Keratinocyte (primary cell): Measurements from ENCODE around the gene SLC25A19. TPM values are rescaled to one million over a fixed set of nuclear protein-coding genes. Genes with fewer than 3 reads are reported as not detected.

Source experiments
- DNase-seq: peaks from one replicate; pipeline ENCODE4 v3.0.0-alpha.2; 2011; ENCODE audit warnings: low read depth, missing footprints, low spot score
- FAIRE-seq: peaks from 2 replicates; lab custom pipeline; 2011; peaks lifted over from hg19 to GRCh38; lab: Jason Lieb, UNC
- H2AFZ ChIP-seq: 2 replicates; pipeline ENCODE4 v1.6.0; 2012; ENCODE audit warnings: low read length, control low read depth, inconsistent platforms; ENCODE audit not compliant: control insufficient read depth
- H3K27ac ChIP-seq: 2 replicates; pipeline ENCODE4 v1.5.1; 2011; ENCODE audit warnings: low read length; ENCODE audit not compliant: control insufficient read depth, insufficient read depth
- H3K27me3 ChIP-seq: 3 replicates; pipeline ENCODE4 v1.6.0; 2011; ENCODE audit warnings: low read length; ENCODE audit not compliant: control insufficient read depth, insufficient read depth; ENCODE audit errors: extremely low read depth
- H3K36me3 ChIP-seq, 2 experiments: 2 replicates in 1 of 2; 3 replicates in 1 of 2; pipeline ENCODE4 v1.5.1; 2011; ENCODE audit warnings: low read length in 2 of 2, mild to moderate bottlenecking in 1 of 2; ENCODE audit not compliant: control insufficient read depth in 2 of 2, insufficient read depth in 2 of 2; ENCODE audit errors: extremely low read depth in 1 of 2
- H3K4me1 ChIP-seq: 3 replicates; pipeline ENCODE4 v1.5.1; 2011; ENCODE audit warnings: low read length; ENCODE audit not compliant: control insufficient read depth, insufficient read depth; ENCODE audit errors: extremely low read depth
- H3K4me2 ChIP-seq: 3 replicates; pipeline ENCODE4 v1.6.0; 2011; ENCODE audit warnings: low read depth, low read length; ENCODE audit not compliant: control insufficient read depth, insufficient read depth; ENCODE audit errors: extremely low read depth
- H3K4me3 ChIP-seq, 3 experiments: fragments of 200-600 bp in 1 of 3; sonication (generic) in 1 of 3; 2 replicates in 2 of 3; 3 replicates in 1 of 3; pipeline ENCODE4 v1.5.1; 2011 to 2016; ENCODE audit warnings: low read length in 3 of 3, mild to moderate bottlenecking in 3 of 3, control low read depth in 2 of 3, inconsistent platforms in 1 of 3, low read depth in 1 of 3, mixed read lengths in 1 of 3, mixed run types in 1 of 3, moderate library complexity in 1 of 3; ENCODE audit not compliant: control insufficient read depth in 2 of 3, insufficient read depth in 2 of 3; ENCODE audit errors: extremely low read depth in 1 of 3
- H3K79me2 ChIP-seq: 2 replicates; pipeline ENCODE4 v1.6.0; 2012; ENCODE audit warnings: low read length; ENCODE audit not compliant: control insufficient read depth, insufficient read depth
- H3K9ac ChIP-seq: 3 replicates; pipeline ENCODE4 v1.6.0; 2011; ENCODE audit warnings: low read length; ENCODE audit not compliant: control insufficient read depth, insufficient read depth; ENCODE audit errors: extremely low read depth
- H3K9me1 ChIP-seq: 3 replicates; pipeline ENCODE4 v1.6.0; 2011; ENCODE audit warnings: low read length; ENCODE audit not compliant: control insufficient read depth, insufficient read depth; ENCODE audit errors: extremely low read depth
- H3K9me3 ChIP-seq: 2 replicates; pipeline ENCODE4 v1.5.1; 2012; ENCODE audit warnings: low read depth, low read length; ENCODE audit not compliant: control insufficient read depth
- H4K20me1 ChIP-seq: 3 replicates; pipeline ENCODE4 v1.6.0; 2011; ENCODE audit warnings: low read length; ENCODE audit not compliant: control insufficient read depth, insufficient read depth; ENCODE audit errors: extremely low read depth
- CTCF ChIP-seq, 3 experiments: IDR thresholded peaks in 1 of 3; conservative IDR thresholded peaks in 1 of 3; optimal IDR thresholded peaks in 1 of 3; 2 replicates in 2 of 3; 3 replicates in 1 of 3; pipeline versions ENCODE3 to v1.5.1; 2011; ENCODE audit warnings: low read length in 3 of 3, mild to moderate bottlenecking in 3 of 3, moderate library complexity in 2 of 3, control low read depth in 1 of 3, inconsistent platforms in 1 of 3; ENCODE audit not compliant: insufficient read depth in 2 of 3; ENCODE audit errors: extremely low read depth in 1 of 3
- EZH2 ChIP-seq: IDR thresholded peaks from one replicate; pipeline ENCODE4 v1.6.1; 2012; ENCODE audit warnings: inconsistent platforms, mild to moderate bottlenecking, low read length, moderate library complexity
- dilution Hi-C: fragments of 300-500 bp; cut with MboI; formaldehyde crosslinking; loops from one replicate; pipeline ENCODE4 v1.7.0; 2020; ENCODE audit warnings: low sequenced_read_pairs; ENCODE audit not compliant: extremely low pct_ligation_motif_present
- polyA plus RNA-seq, 5 experiments: library from polyadenylated mRNA; depleted of rRNA in 3 of 5; stranded (reverse) in 3 of 5; stranded (forward) in 1 of 5; unstranded in 1 of 5; fragments of >200 nt; gene quantifications; 1 replicate in 1 of 5; 2 replicates in 3 of 5; 3 replicates in 1 of 5; pipeline versions ENCODE4 v1.2.1 to v1.2.3, GENCODE V29; 2011 to 2012; ENCODE audit warnings: missing spikeins in 2 of 5, low read depth in 1 of 5, low replicate concordance in 1 of 5

SLC25A19 gene
- polyA plus RNA-seq, 1 donor (not counting 4 experiments of a cell fraction or from before 2014, with no cell fraction given) = 7.0 TPM

- H3K36me3 ChIP-seq = peaks cover under 1 to 6% of the 10 kb centered on the region in 2 experiments
- TF ChIP-seq EZH2 (no peak), CTCF (optimal IDR thresholded peaks at IDR 0.05 in 1 of 3, IDR thresholded peaks at IDR 0.05 in 1 of 3, conservative IDR thresholded peaks at IDR 0.05 in 1 of 3; ENCODE audit: extremely low read depth in 1 of 3, insufficient read depth in 2 of 3, low read length in 3 of 3) (no peak)
- FAIRE-seq (no peak), DNase-seq (no peak)
- no peak overlapping the region for H3K4me3 ChIP-seq
- no peaks in the 10 kb centered on the region for H3K27me3 ChIP-seq
- peaks cover 2% of the 10 kb centered on the region for H3K9me1 ChIP-seq
- no peak overlapping the region for H2AFZ ChIP-seq
- H3K27ac ChIP-seq = no peak overlapping the region
- peaks cover 6% of the 10 kb centered on the region for H4K20me1 ChIP-seq
- H3K9ac ChIP-seq = no peak overlapping the region
- no peak overlapping the region for H3K4me2 ChIP-seq
- dilution Hi-C loops = no loop called here
- peaks cover 41% of the 10 kb centered on the region for H3K79me2 ChIP-seq
- no peaks in the 10 kb centered on the region for H3K4me1 ChIP-seq
- H3K9me3 ChIP-seq = no peaks in the 10 kb centered on the region
Observed at GRCh38 chr17:75331671-75332070, 42.4 kb upstream of the SLC25A19 start.

GRCh38 chr17:75327757-75328156 lies 38.5 kb upstream of the SLC25A19 start:
- no peak for TF ChIP-seq EZH2
- no peak for TF ChIP-seq CTCF (optimal IDR thresholded peaks at IDR 0.05 in 1 of 3, IDR thresholded peaks at IDR 0.05 in 1 of 3, conservative IDR thresholded peaks at IDR 0.05 in 1 of 3; ENCODE audit: extremely low read depth in 1 of 3, insufficient read depth in 2 of 3, low read length in 3 of 3)
- H3K4me3 ChIP-seq = no peak overlapping the region
- no peak overlapping the region for H3K9ac ChIP-seq
- H3K9me1 ChIP-seq = no peaks in the 10 kb centered on the region
- H2AFZ ChIP-seq = no peak overlapping the region
- DNase-seq (no peak), FAIRE-seq (no peak)
- H3K79me2 ChIP-seq = peaks cover 16% of the 10 kb centered on the region
- H4K20me1 ChIP-seq = peaks cover 5% of the 10 kb centered on the region
- H3K4me2 ChIP-seq = no peak overlapping the region
- no peaks in the 10 kb centered on the region for H3K9me3 ChIP-seq
- H3K36me3 ChIP-seq = peaks cover 8 to 12% of the 10 kb centered on the region in 2 experiments
- H3K27ac ChIP-seq = no peak overlapping the region
- no peaks in the 10 kb centered on the region for H3K27me3 ChIP-seq
- dilution Hi-C loops = no loop called here
- peaks cover 3% of the 10 kb centered on the region for H3K4me1 ChIP-seq
